ENCODE data around the gene KLHL17. TPM values are rescaled to one million over a fixed set of nuclear protein-coding genes. Genes with fewer than 3 reads are reported as not detected.
"Not testable (repeated sequence)": the region's sequence is repeated elsewhere in the genome, so short reads cannot be mapped to it uniquely, and the experiment has no call there.

The KLHL17 gene
- total RNA-seq, 2 donors from 2014 or later, result 4.2 to 15.3 TPM

GRCh38 chr1:974687-975328, 14.4 kb downstream of the KLHL17 start:
- DNase-seq (ENCODE audit: low spot score) (no peak), ATAC-seq (ENCODE audit: insufficient number of reproducible peaks, low FRiP score, low read depth) (no peak)
- H3K4me3 ChIP-seq, result no peak overlapping the region
- H3K27me3 ChIP-seq (replicated peaks; ENCODE audit: insufficient read depth), result peaks cover 5% of the 10 kb centered on the region
- H3K4me1 ChIP-seq (ENCODE audit: control insufficient read depth in 1 of 2, low read depth in 2 of 2), result peaks cover 0 to 7% of the 10 kb centered on the region in 2 donors
- no peaks in the 10 kb centered on the region for H3K36me3 ChIP-seq
- no peak for TF ChIP-seq CTCF (IDR thresholded peaks at IDR 0.05)
- no peaks in the 10 kb centered on the region for H3K9me3 ChIP-seq
- H3K27ac ChIP-seq, result no peak overlapping the region

- Histone ChIP-seq H3K27me3 (replicated peaks; ENCODE audit: insufficient read depth) (peaks cover 5% of the 10 kb centered on the region), H3K4me3 (no peak overlapping the region), H3K27ac (no peak overlapping the region), H3K36me3 (no peaks in the 10 kb centered on the region), H3K9me3 (no peaks in the 10 kb centered on the region), H3K4me1 (ENCODE audit: control insufficient read depth in 1 of 2, low read depth in 2 of 2) (peaks cover 0 to 7% of the 10 kb centered on the region in 2 donors)
- no peak for TF ChIP-seq CTCF (IDR thresholded peaks at IDR 0.05)
- DNase-seq (ENCODE audit: low spot score), result no peak
- no peak for ATAC-seq (ENCODE audit: insufficient number of reproducible peaks, low FRiP score, low read depth)
Measured at GRCh38 chr1:975365-975764, 15.0 kb downstream of the KLHL17 start.

GRCh38 chr1:975896-976683, 15.7 kb downstream of the KLHL17 start:
- H3K4me1 ChIP-seq (ENCODE audit: control insufficient read depth in 1 of 2, low read depth in 2 of 2), result peaks cover 0 to 7% of the 10 kb centered on the region in 2 donors
- no peak for DNase-seq (ENCODE audit: low spot score)
- no peaks in the 10 kb centered on the region for H3K36me3 ChIP-seq
- TF ChIP-seq CTCF (IDR thresholded peaks at IDR 0.05), result peak; percentile 72
- no peak overlapping the region for H3K27ac ChIP-seq
- H3K9me3 ChIP-seq, result no peaks in the 10 kb centered on the region
- H3K4me3 ChIP-seq, result peak overlapping the region; percentile 64
- ATAC-seq (ENCODE audit: insufficient number of reproducible peaks, low FRiP score, low read depth), result no peak
- peaks cover 5% of the 10 kb centered on the region for H3K27me3 ChIP-seq (replicated peaks; ENCODE audit: insufficient read depth)

GRCh38 chr1:976791-977190, 16.4 kb downstream of the KLHL17 start:
- H3K27me3 ChIP-seq (replicated peaks; ENCODE audit: insufficient read depth); H3K27ac ChIP-seq; H3K9me3 ChIP-seq; ATAC-seq (ENCODE audit: insufficient number of reproducible peaks, low FRiP score, low read depth); DNase-seq (ENCODE audit: low spot score); H3K36me3 ChIP-seq; H3K4me1 ChIP-seq (ENCODE audit: control insufficient read depth in 1 of 2, low read depth in 2 of 2); H3K4me3 ChIP-seq: not testable (repeated sequence)

GRCh38 chr1:978069-978834, 17.9 kb downstream of the KLHL17 start:
- DNase-seq (ENCODE audit: low spot score) (no peak), ATAC-seq (ENCODE audit: insufficient number of reproducible peaks, low FRiP score, low read depth) (no peak)
- no peaks in the 10 kb centered on the region for H3K36me3 ChIP-seq
- H3K9me3 ChIP-seq, result no peaks in the 10 kb centered on the region
- TF ChIP-seq CTCF (IDR thresholded peaks at IDR 0.05), result no peak
- H3K4me3 ChIP-seq, result no peak overlapping the region
- peaks cover 0 to 15% of the 10 kb centered on the region in 2 donors for H3K4me1 ChIP-seq (ENCODE audit: control insufficient read depth in 1 of 2, low read depth in 2 of 2)
- H3K27me3 ChIP-seq (replicated peaks; ENCODE audit: insufficient read depth), result no peaks in the 10 kb centered on the region
- no peak overlapping the region for H3K27ac ChIP-seq
